ENCODE measurements around the gene IL15RA.
"Not testable (repeated sequence)": the region's sequence is repeated elsewhere in the genome, so short reads cannot be mapped to it uniquely, and the experiment has no call there.

Gene IL15RA

GRCh38 chr10:5968037-5968680 is 9.2 kb downstream of the IL15RA start:
- DNase-seq (ENCODE audit: low spot score) (no peak), ATAC-seq (ENCODE audit: low read depth) (no peak)
- Histone ChIP-seq H3K9me3 (ENCODE audit: severe bottlenecking) (no peaks in the 10 kb centered on the region), H3K4me1 (ENCODE audit: insufficient read depth, poor library complexity, severe bottlenecking) (peaks cover 10% of the 10 kb centered on the region), H3K36me3 (ENCODE audit: low read depth) (no peaks in the 10 kb centered on the region), H3K27me3 (ENCODE audit: insufficient read depth, poor library complexity, severe bottlenecking) (no peaks in the 10 kb centered on the region), H3K27ac (ENCODE audit: poor library complexity, severe bottlenecking) (no peak overlapping the region), H3K4me3 (ENCODE audit: severe bottlenecking) (no peak overlapping the region)
- TF ChIP-seq CTCF (IDR thresholded peaks at IDR 0.05; ENCODE audit: poor library complexity, severe bottlenecking), result no peak

- Histone ChIP-seq H3K27me3 (ENCODE audit: insufficient read depth, poor library complexity, severe bottlenecking) (no peaks in the 10 kb centered on the region), H3K9me3 (ENCODE audit: severe bottlenecking) (no peaks in the 10 kb centered on the region), H3K4me1 (ENCODE audit: insufficient read depth, poor library complexity, severe bottlenecking) (no peaks in the 10 kb centered on the region), H3K4me3 (ENCODE audit: severe bottlenecking) (no peak overlapping the region), H3K36me3 (ENCODE audit: low read depth) (no peaks in the 10 kb centered on the region), H3K27ac (ENCODE audit: poor library complexity, severe bottlenecking) (no peak overlapping the region)
- no peak for DNase-seq (ENCODE audit: low spot score)
- TF ChIP-seq CTCF (IDR thresholded peaks at IDR 0.05; ENCODE audit: poor library complexity, severe bottlenecking), result no peak
- ATAC-seq (ENCODE audit: low read depth), result no peak
Measured at GRCh38 chr10:5965266-5965665, 12.1 kb downstream of the IL15RA start.

GRCh38 chr10:5964736-5965135 is 12.6 kb downstream of the IL15RA start:
- TF ChIP-seq CTCF (IDR thresholded peaks at IDR 0.05; ENCODE audit: poor library complexity, severe bottlenecking), result no peak
- DNase-seq (ENCODE audit: low spot score) (no peak), ATAC-seq (ENCODE audit: low read depth) (no peak)
- H3K27me3 ChIP-seq (ENCODE audit: insufficient read depth, poor library complexity, severe bottlenecking), result no peaks in the 10 kb centered on the region
- no peaks in the 10 kb centered on the region for H3K36me3 ChIP-seq (ENCODE audit: low read depth)
- no peaks in the 10 kb centered on the region for H3K4me1 ChIP-seq (ENCODE audit: insufficient read depth, poor library complexity, severe bottlenecking)
- no peak overlapping the region for H3K4me3 ChIP-seq (ENCODE audit: severe bottlenecking)
- H3K27ac ChIP-seq (ENCODE audit: poor library complexity, severe bottlenecking), result no peak overlapping the region
- no peaks in the 10 kb centered on the region for H3K9me3 ChIP-seq (ENCODE audit: severe bottlenecking)

GRCh38 chr10:5963591-5963990 is 13.8 kb downstream of the IL15RA start:
- Histone ChIP-seq H3K4me3 (ENCODE audit: severe bottlenecking) (no peak overlapping the region), H3K9me3 (ENCODE audit: severe bottlenecking) (no peaks in the 10 kb centered on the region), H3K36me3 (ENCODE audit: low read depth) (no peaks in the 10 kb centered on the region), H3K27me3 (ENCODE audit: insufficient read depth, poor library complexity, severe bottlenecking) (no peaks in the 10 kb centered on the region), H3K27ac (ENCODE audit: poor library complexity, severe bottlenecking) (no peak overlapping the region), H3K4me1 (ENCODE audit: insufficient read depth, poor library complexity, severe bottlenecking) (peaks cover 3% of the 10 kb centered on the region)
- no peak for DNase-seq (ENCODE audit: low spot score)
- no peak for TF ChIP-seq CTCF (IDR thresholded peaks at IDR 0.05; ENCODE audit: poor library complexity, severe bottlenecking)
- ATAC-seq (ENCODE audit: low read depth), result no peak

GRCh38 chr10:5963071-5963470 is 14.3 kb downstream of the IL15RA start:
- Histone ChIP-seq H3K4me3 (ENCODE audit: severe bottlenecking) (no peak overlapping the region), H3K27me3 (ENCODE audit: insufficient read depth, poor library complexity, severe bottlenecking) (no peaks in the 10 kb centered on the region), H3K4me1 (ENCODE audit: insufficient read depth, poor library complexity, severe bottlenecking) (peaks cover 7% of the 10 kb centered on the region), H3K27ac (ENCODE audit: poor library complexity, severe bottlenecking) (no peak overlapping the region), H3K9me3 (ENCODE audit: severe bottlenecking) (no peaks in the 10 kb centered on the region), H3K36me3 (ENCODE audit: low read depth) (no peaks in the 10 kb centered on the region)
- no peak for ATAC-seq (ENCODE audit: low read depth)
- no peak for TF ChIP-seq CTCF (IDR thresholded peaks at IDR 0.05; ENCODE audit: poor library complexity, severe bottlenecking)
- no peak for DNase-seq (ENCODE audit: low spot score)

- DNase-seq (ENCODE audit: low spot score); H3K27ac ChIP-seq (ENCODE audit: poor library complexity, severe bottlenecking); H3K4me3 ChIP-seq (ENCODE audit: severe bottlenecking); H3K36me3 ChIP-seq (ENCODE audit: low read depth); ATAC-seq (ENCODE audit: low read depth); H3K4me1 ChIP-seq (ENCODE audit: insufficient read depth, poor library complexity, severe bottlenecking); H3K27me3 ChIP-seq (ENCODE audit: insufficient read depth, poor library complexity, severe bottlenecking); H3K9me3 ChIP-seq (ENCODE audit: severe bottlenecking): not testable (repeated sequence)
Measured at GRCh38 chr10:5962358-5962940, 14.9 kb downstream of the IL15RA start.
